ENCODE measurements around the gene HPSE.

The HPSE gene

DNA sequence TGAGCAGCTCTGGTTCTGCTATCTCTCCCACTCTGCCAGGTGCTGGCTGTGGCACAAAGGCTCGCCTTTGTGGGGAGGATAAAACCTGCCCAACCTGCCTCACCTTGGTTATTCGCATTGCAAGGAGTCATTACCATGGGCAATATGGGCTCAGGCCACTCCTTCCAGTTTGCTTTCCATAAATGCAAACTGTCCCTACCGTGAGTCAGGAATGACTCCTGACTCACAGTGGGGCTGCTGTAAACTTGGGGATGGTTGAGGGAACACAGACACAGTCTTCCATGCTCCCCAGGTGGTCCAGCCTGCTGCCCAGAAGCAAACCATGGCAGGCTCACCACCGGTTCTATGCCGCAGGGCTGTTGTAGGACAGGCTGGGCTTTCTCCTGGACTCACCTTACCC is 86.2 kb downstream of the HPSE start:
- ATAC-seq (ENCODE audit: insufficient read depth, low read depth) (no peak), DNase-seq (no peak)
- Histone ChIP-seq H3K27me3 (ENCODE audit: insufficient read depth, low read length, poor library complexity) (no peaks in the 10 kb centered on the region), H2AFZ (ENCODE audit: low read depth, low read length) (no peak overlapping the region), H4K20me1 (ENCODE audit: insufficient read depth, low read length) (no peaks in the 10 kb centered on the region), H3K9me3 (ENCODE audit: insufficient read depth, low read length, severe bottlenecking) (no peaks in the 10 kb centered on the region), H3K4me2 (ENCODE audit: insufficient read depth, low read length) (no peak overlapping the region), H3K4me3 (ENCODE audit: low read depth in 1 of 2, low read length in 2 of 2) (no peak overlapping the region), H3K27ac (ENCODE audit: low read length) (no peak overlapping the region), H3K4me1 (ENCODE audit: insufficient read depth, low read length) (no peaks in the 10 kb centered on the region), H3K9ac (ENCODE audit: low read depth, low read length) (no peak overlapping the region), H3K79me2 (ENCODE audit: insufficient read depth, low read length) (no peaks in the 10 kb centered on the region), H3K36me3 (ENCODE audit: insufficient read depth, low read length) (no peaks in the 10 kb centered on the region)
- TF ChIP-seq, protein P1, sequence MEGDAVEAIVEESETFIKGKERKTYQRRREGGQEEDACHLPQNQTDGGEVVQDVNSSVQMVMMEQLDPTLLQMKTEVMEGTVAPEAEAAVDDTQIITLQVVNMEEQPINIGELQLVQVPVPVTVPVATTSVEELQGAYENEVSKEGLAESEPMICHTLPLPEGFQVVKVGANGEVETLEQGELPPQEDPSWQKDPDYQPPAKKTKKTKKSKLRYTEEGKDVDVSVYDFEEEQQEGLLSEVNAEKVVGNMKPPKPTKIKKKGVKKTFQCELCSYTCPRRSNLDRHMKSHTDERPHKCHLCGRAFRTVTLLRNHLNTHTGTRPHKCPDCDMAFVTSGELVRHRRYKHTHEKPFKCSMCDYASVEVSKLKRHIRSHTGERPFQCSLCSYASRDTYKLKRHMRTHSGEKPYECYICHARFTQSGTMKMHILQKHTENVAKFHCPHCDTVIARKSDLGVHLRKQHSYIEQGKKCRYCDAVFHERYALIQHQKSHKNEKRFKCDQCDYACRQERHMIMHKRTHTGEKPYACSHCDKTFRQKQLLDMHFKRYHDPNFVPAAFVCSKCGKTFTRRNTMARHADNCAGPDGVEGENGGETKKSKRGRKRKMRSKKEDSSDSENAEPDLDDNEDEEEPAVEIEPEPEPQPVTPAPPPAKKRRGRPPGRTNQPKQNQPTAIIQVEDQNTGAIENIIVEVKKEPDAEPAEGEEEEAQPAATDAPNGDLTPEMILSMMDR (IDR thresholded peaks at IDR 0.05; ENCODE audit: borderline replicate concordance, extremely low read depth, low read length, poor library complexity, severe bottlenecking) = no peak

DNA sequence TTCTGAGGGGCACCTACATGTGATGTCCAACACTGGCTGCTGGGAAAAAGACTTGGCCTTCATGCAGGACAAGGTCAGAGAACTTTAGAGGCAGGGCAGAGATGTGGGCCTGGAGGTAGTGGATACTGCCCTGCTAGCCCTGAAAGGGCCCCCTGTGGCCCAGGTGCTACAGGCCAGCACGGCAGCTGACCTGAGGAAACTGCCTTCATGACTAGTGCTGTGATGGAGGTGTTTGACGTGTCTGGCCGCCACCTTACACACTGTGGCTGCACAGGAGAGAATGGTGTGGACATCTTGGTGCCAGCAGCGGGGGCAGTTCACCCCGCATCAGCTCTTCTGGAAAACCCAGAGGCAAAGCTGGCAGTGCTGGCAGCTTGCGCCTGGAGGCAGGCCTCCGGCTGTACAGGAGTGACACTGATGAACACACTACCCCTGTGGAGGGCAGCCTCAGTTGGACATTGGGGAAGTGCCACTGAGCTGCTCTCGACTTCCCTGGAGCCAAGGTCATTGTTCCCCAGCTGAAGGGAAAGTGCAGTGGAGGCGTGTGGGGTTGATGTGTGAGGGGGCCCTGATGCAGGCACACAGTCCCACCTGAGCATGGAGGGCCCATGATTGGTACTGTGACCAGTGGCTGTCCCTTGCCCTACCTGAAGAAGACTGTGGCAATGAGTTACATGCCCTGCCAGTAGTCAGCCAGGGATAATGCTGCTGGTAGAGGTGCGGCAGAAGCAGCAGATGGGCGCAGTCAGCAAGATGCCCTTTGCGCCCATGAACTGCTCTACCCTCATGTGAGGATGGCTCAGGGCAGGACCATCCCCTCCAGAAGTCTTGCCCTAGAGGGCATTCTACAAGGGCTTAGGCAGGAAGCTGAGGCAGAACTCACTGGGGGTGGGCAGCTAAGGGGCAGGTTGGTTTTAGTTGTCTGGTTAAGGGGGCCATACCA is 87.0 kb downstream of the HPSE start:
- ATAC-seq (ENCODE audit: insufficient read depth, low read depth) (no peak), DNase-seq (no peak)
- Histone ChIP-seq H3K36me3 (ENCODE audit: insufficient read depth, low read length) (no peaks in the 10 kb centered on the region), H3K4me2 (ENCODE audit: insufficient read depth, low read length) (no peak overlapping the region), H3K27me3 (ENCODE audit: insufficient read depth, low read length, poor library complexity) (no peaks in the 10 kb centered on the region), H3K79me2 (ENCODE audit: insufficient read depth, low read length) (no peaks in the 10 kb centered on the region), H4K20me1 (ENCODE audit: insufficient read depth, low read length) (no peaks in the 10 kb centered on the region), H2AFZ (ENCODE audit: low read depth, low read length) (no peak overlapping the region), H3K4me3 (ENCODE audit: low read depth in 1 of 2, low read length in 2 of 2) (no peak overlapping the region), H3K9ac (ENCODE audit: low read depth, low read length) (no peak overlapping the region), H3K9me3 (ENCODE audit: insufficient read depth, low read length, severe bottlenecking) (no peaks in the 10 kb centered on the region), H3K27ac (ENCODE audit: low read length) (no peak overlapping the region), H3K4me1 (ENCODE audit: insufficient read depth, low read length) (no peaks in the 10 kb centered on the region)
- TF ChIP-seq EZH2 (IDR thresholded peaks at IDR 0.05; ENCODE audit: borderline replicate concordance, low read depth, low read length, severe bottlenecking) = no peak
- TF ChIP-seq, protein P1 (IDR thresholded peaks at IDR 0.05; ENCODE audit: borderline replicate concordance, extremely low read depth, low read length, poor library complexity, severe bottlenecking) = no peak

All from DND-41 (cell line).